Gastroesophageal sphincter (tissue), 4 donors: Measurements from ENCODE around the gene COL4A3. TPM values are rescaled to one million over a fixed set of nuclear protein-coding genes. Genes with fewer than 3 reads are reported as not detected.

Source experiments
- ATAC-seq: fragments of 150-250 bp; one replicate; pipeline ENCODE4 v1.9.1; 2016; ENCODE audit warnings: mild to moderate bottlenecking, moderate library complexity
- H3K27ac ChIP-seq, 4 donors: fragments of 200-600 bp; sonication (generic) in 3 of 4; 1 replicate in 3 of 4; 2 replicates in 1 of 4; pipeline ENCODE4 v1.5.1; 2016 to 2019
- H3K27me3 ChIP-seq: fragments of 200-600 bp; sonication (generic); one replicate; pipeline ENCODE4 v1.5.1; 2019
- H3K36me3 ChIP-seq, 2 donors: fragments of 200-600 bp; sonication (generic); one replicate each; pipeline ENCODE4 v1.5.1; 2019; ENCODE audit warnings: control low read depth in 1 of 2
- H3K4me1 ChIP-seq, 3 donors: fragments of 200-600 bp; sonication (generic); 1 replicate in 2 of 3; 2 replicates in 1 of 3; pipeline ENCODE4 v1.5.1; 2016 to 2019; ENCODE audit warnings: control low read depth in 2 of 3
- H3K4me3 ChIP-seq, 2 donors: fragments of 200-600 bp; sonication (generic); one replicate each; pipeline ENCODE4 v1.5.1; 2019; ENCODE audit warnings: mild to moderate bottlenecking in 1 of 2, moderate library complexity in 1 of 2
- H3K9me3 ChIP-seq, 3 donors: fragments of 200-600 bp; sonication (generic); one replicate each; pipeline ENCODE4 v1.5.1; 2017 to 2019; ENCODE audit warnings: control low read depth in 2 of 3
- CTCF ChIP-seq, 4 experiments: fragments of 200-600 bp in 2 of 4; fragments of 450-650 bp in 2 of 4; sonication (generic) in 1 of 4; IDR thresholded peaks; one replicate each; pipeline ENCODE4 v1.5.1; 2017 to 2019; ENCODE audit warnings: antibody characterized with exemption in 4 of 4, mild to moderate bottlenecking in 2 of 4, moderate library complexity in 2 of 4
- EP300 ChIP-seq: sonication (generic); formaldehyde crosslinking; IDR thresholded peaks from one replicate; pipeline ENCODE4 v1.6.1; 2017; ENCODE audit warnings: antibody characterized with exemption, mild to moderate bottlenecking
- POLR2A ChIP-seq, 2 donors: fragments of 450-650 bp; IDR thresholded peaks; one replicate each; pipeline ENCODE4 v1.6.1; 2017; ENCODE audit warnings: antibody characterized with exemption in 2 of 2, mild to moderate bottlenecking in 2 of 2, moderate library complexity in 1 of 2
- POLR2AphosphoS5 ChIP-seq: sonication (generic); formaldehyde crosslinking; IDR thresholded peaks from one replicate; pipeline ENCODE4 v1.6.1; 2017; ENCODE audit warnings: antibody characterized with exemption
- WGBS, 2 donors: methylation state at CpG; one replicate each; pipeline ENCODE4 v1.1.5; 2018; ENCODE audit warnings: low coverage in 1 of 2; 5-methylcytosine and 5-hydroxymethylcytosine counted together
- total RNA-seq, 4 donors: library from RNA; depleted of rRNA; stranded (reverse); fragments of >200 nt; gene quantifications; one replicate each; pipeline ENCODE4 v1.1.0, GENCODE V29; 2016

Gene COL4A3
- total RNA-seq, 4 donors from 2014 or later: 2.7 to 8.9 (median 6.1) TPM

- no peak overlapping the region for H3K27ac ChIP-seq
- H3K36me3 ChIP-seq: no peaks in the 10 kb centered on the region
- ATAC-seq: no peak
- no peak overlapping the region for H3K4me3 ChIP-seq
- TF ChIP-seq EP300 (no peak), POLR2AphosphoS5 (no peak), CTCF (IDR thresholded peaks at IDR 0.05) (no peak), POLR2A (IDR thresholded peaks at IDR 0.05) (no peak)
- H3K4me1 ChIP-seq: no peaks in the 10 kb centered on the region
- whole genome bisulfite sequencing, 2 donors: 85 to 96% methylated on average over 3 of the region's 4 CpGs
- no peaks in the 10 kb centered on the region for H3K27me3 ChIP-seq
- H3K9me3 ChIP-seq: no peaks in the 10 kb centered on the region
Measured at GRCh38 chr2:227132986-227133385, 31.4 kb upstream of the COL4A3 start.

- Histone ChIP-seq H3K27ac (no peak overlapping the region), H3K27me3 (no peaks in the 10 kb centered on the region), H3K4me3 (no peak overlapping the region), H3K9me3 (no peaks in the 10 kb centered on the region), H3K36me3 (no peaks in the 10 kb centered on the region), H3K4me1 (no peaks in the 10 kb centered on the region)
- TF ChIP-seq CTCF (IDR thresholded peaks at IDR 0.05) (no peak), POLR2A (IDR thresholded peaks at IDR 0.05) (no peak), POLR2AphosphoS5 (no peak), EP300 (no peak)
- WGBS, 2 donors: 72 to 85% methylated on average over 5 of the region's 5 CpGs
- no peak for ATAC-seq
Measured at GRCh38 chr2:227134591-227134990, 29.8 kb upstream of the COL4A3 start.

GRCh38 chr2:227141301-227141700, 23.1 kb upstream of the COL4A3 start:
- no peak for ATAC-seq

GRCh38 chr2:227143895-227144294, 20.5 kb upstream of the COL4A3 start:
- Histone ChIP-seq H3K27me3 (no peaks in the 10 kb centered on the region), H3K27ac (no peak overlapping the region), H3K4me3 (no peak overlapping the region), H3K9me3 (peaks cover 0 to 18% (median 0%) of the 10 kb centered on the region in 3 donors), H3K36me3 (no peaks in the 10 kb centered on the region), H3K4me1 (no peaks in the 10 kb centered on the region)
- 13 to 20% methylated on average over 1 of the region's 1 CpG for WGBS, 2 donors
- TF ChIP-seq CTCF (IDR thresholded peaks at IDR 0.05) (no peak), POLR2AphosphoS5 (no peak), POLR2A (IDR thresholded peaks at IDR 0.05) (no peak)
- no peak for ATAC-seq

More at GRCh38 chr2:227141301-227141700, 23.1 kb upstream of the COL4A3 start:
- Histone ChIP-seq H3K27me3 (no peaks in the 10 kb centered on the region), H3K4me1 (no peaks in the 10 kb centered on the region), H3K36me3 (no peaks in the 10 kb centered on the region), H3K9me3 (no peaks in the 10 kb centered on the region), H3K27ac (no peak overlapping the region), H3K4me3 (no peak overlapping the region)
- WGBS, 2 donors: 64 to 86% methylated on average over 4 of the region's 4 CpGs
- no peak for TF ChIP-seq EP300
- TF ChIP-seq CTCF (IDR thresholded peaks at IDR 0.05): no peak
- no peak for TF ChIP-seq POLR2A (IDR thresholded peaks at IDR 0.05)
- TF ChIP-seq POLR2AphosphoS5: no peak

- Histone ChIP-seq H3K4me3 (no peak overlapping the region), H3K27ac (no peak overlapping the region), H3K9me3 (peaks cover 0 to 20% (median 0%) of the 10 kb centered on the region in 3 donors), H3K27me3 (no peaks in the 10 kb centered on the region), H3K36me3 (no peaks in the 10 kb centered on the region), H3K4me1 (no peaks in the 10 kb centered on the region)
- 72 to 78% methylated on average over 5 to 6 of the region's 6 CpGs for WGBS, 2 donors
- no peak for TF ChIP-seq CTCF (IDR thresholded peaks at IDR 0.05)
- no peak for TF ChIP-seq POLR2AphosphoS5
- no peak for TF ChIP-seq POLR2A (IDR thresholded peaks at IDR 0.05)
- no peak for TF ChIP-seq EP300
- no peak for ATAC-seq
Measured at GRCh38 chr2:227146456-227146855, 18.0 kb upstream of the COL4A3 start.
